WI38 (cell line): Measurements from ENCODE around the gene CEND1.

Experiments used
- H3K4me3 ChIP-seq: 2 replicates; pipeline ENCODE4 v1.5.1; 2011; ENCODE audit warnings: low read depth, mild to moderate bottlenecking, control low read depth, low read length
- CTCF ChIP-seq: IDR thresholded peaks from 2 replicates; pipeline ENCODE4 v1.5.1; 2012; ENCODE audit warnings: low read depth, mild to moderate bottlenecking, control low read depth, low read length

CEND1 gene

GRCh38 chr11:786235-787083 is 3.4 kb downstream of the CEND1 start:
- H3K4me3 ChIP-seq = no peak overlapping the region
- no peak for TF ChIP-seq CTCF

- peak; percentile 97 for TF ChIP-seq CTCF
- no peak overlapping the region for H3K4me3 ChIP-seq
Observed at GRCh38 chr11:783581-784015, 6.3 kb downstream of the CEND1 start.

GRCh38 chr11:782264-783174 is 7.4 kb downstream of the CEND1 start:
- H3K4me3 ChIP-seq = no peak overlapping the region
- no peak for TF ChIP-seq CTCF

GRCh38 chr11:779955-780532 is 9.8 kb downstream of the CEND1 start:
- TF ChIP-seq CTCF = no peak
- H3K4me3 ChIP-seq = no peak overlapping the region

GRCh38 chr11:778976-779954 is 10.6 kb downstream of the CEND1 start:
- TF ChIP-seq CTCF = no peak
- H3K4me3 ChIP-seq = no peak overlapping the region
